A673 (cell line): ENCODE results near the gene DLG2. TPM values are rescaled to one million over a fixed set of nuclear protein-coding genes. Genes with fewer than 3 reads are reported as not detected.

Source experiments
- BruUV-seq: library from RNA; stranded (reverse); fragments of 400-500 nt; replicated peaks from 2 replicates; lab custom pipeline; 2021; lab: Mats Ljungman, UMichigan
- CTCF ChIA-PET: fragments of 300-600 bp; sonication (Branson Sonifier 250); formaldehyde crosslinking; loops from one replicate; lab custom pipeline; 2022; ENCODE audit warnings: antibody characterized with exemption; lab: Charles Lee
- POLR2A ChIA-PET: fragments of 300-600 bp; sonication (Branson Sonifier 250); formaldehyde crosslinking; loops from one replicate; lab custom pipeline; 2022; ENCODE audit warnings: antibody characterized with exemption; ENCODE audit not compliant: low non-redundant PET; lab: Charles Lee
- DNase-seq: peaks from one replicate; pipeline ENCODE4 v3.0.0-alpha.2; 2015; ENCODE audit warnings: low spot score
- H3K27ac ChIP-seq: fragments of 200-600 bp; sonication (generic); 2 replicates; pipeline ENCODE4 v1.5.1; 2016; ENCODE audit warnings: mixed run types, low read depth, mild to moderate bottlenecking, mixed read lengths, antibody characterized with exemption, low read length; ENCODE audit not compliant: poor library complexity, severe bottlenecking
- H3K27me3 ChIP-seq: fragments of 200-600 bp; sonication (generic); replicated peaks from 2 replicates; pipeline ENCODE4 v1.6.1; 2017; ENCODE audit warnings: mixed run types, low read depth, mild to moderate bottlenecking, mixed read lengths, antibody characterized with exemption, low read length; ENCODE audit not compliant: insufficient read depth, poor library complexity
- H3K36me3 ChIP-seq: fragments of 200-600 bp; sonication (generic); 2 replicates; pipeline ENCODE4 v1.6.1; 2016; ENCODE audit warnings: mixed run types, mild to moderate bottlenecking, mixed read lengths, antibody characterized with exemption, low read length; ENCODE audit not compliant: insufficient read depth, poor library complexity, severe bottlenecking
- H3K4me1 ChIP-seq: fragments of 200-600 bp; sonication (generic); 2 replicates; pipeline ENCODE4 v1.6.1; 2017; ENCODE audit warnings: mixed run types, mild to moderate bottlenecking, mixed read lengths, antibody characterized with exemption, low read length; ENCODE audit not compliant: insufficient read depth, poor library complexity, severe bottlenecking
- H3K4me3 ChIP-seq: fragments of 200-600 bp; sonication (generic); 2 replicates; pipeline ENCODE4 v1.5.1; 2016; ENCODE audit warnings: low read depth, mixed run types, mild to moderate bottlenecking, mixed read lengths, low read length; ENCODE audit not compliant: poor library complexity, severe bottlenecking
- H3K9me3 ChIP-seq: fragments of 200-600 bp; sonication (generic); 2 replicates; pipeline ENCODE4 v1.6.1; 2016; ENCODE audit warnings: mixed run types, low read depth, mild to moderate bottlenecking, mixed read lengths, antibody characterized with exemption, low read length; ENCODE audit not compliant: poor library complexity, severe bottlenecking
- EZH2 ChIP-seq: fragments of 200-600 bp; sonication (generic); IDR thresholded peaks from 2 replicates; pipeline ENCODE4 v1.6.1; 2017; ENCODE audit warnings: borderline replicate concordance, low read depth, mild to moderate bottlenecking, mixed read lengths, antibody characterized with exemption, low read length; ENCODE audit not compliant: poor library complexity, severe bottlenecking
- intact Hi-C: fragments of 100-400 bp; cut with micrococcal nuclease; formaldehyde crosslinking; loops from one replicate; pipeline ENCODE4 v1.10.0; 2022; ENCODE audit not compliant: unreplicated experiment
- total RNA-seq: library from RNA; stranded (reverse); gene quantifications from 2 replicates; pipeline ENCODE4 v1.2.3, GENCODE V29; 2021
- TF ChIP-seq, protein P1 (sequence below): fragments of 300-800, 200-600 bp; sonication (generic); conservative IDR thresholded peaks from 2 replicates; pipeline ENCODE4 v1.5.1; 2017; ENCODE audit warnings: low read depth, mild to moderate bottlenecking, antibody characterized with exemption, low read length, moderate library complexity, mixed read lengths

The DLG2 gene
- total RNA-seq, 1 experiment from 2014 or later: 277 TPM

DNA sequence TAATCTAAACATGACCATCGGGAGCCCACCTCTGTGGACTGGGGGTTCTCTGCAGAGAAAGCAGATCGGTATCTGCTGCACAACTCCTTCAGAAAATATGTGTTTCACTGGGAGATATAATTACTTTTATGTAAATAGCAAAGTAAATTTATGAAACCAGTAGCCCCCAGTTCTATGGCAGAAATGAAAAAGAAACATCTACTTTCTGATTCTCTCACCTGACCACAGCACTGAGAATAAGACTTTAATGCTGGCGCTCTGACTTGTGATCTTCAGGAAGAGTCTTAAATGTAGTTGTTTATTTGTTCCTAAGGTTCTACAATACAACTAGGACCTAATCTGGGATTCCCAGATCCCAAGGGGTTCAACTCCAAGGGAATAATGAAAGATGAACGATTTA lies 518.0 kb downstream of the DLG2 start:
- CTCF ChIA-PET: no interaction called here
- POLR2A ChIA-PET: no interaction called here

DNA sequence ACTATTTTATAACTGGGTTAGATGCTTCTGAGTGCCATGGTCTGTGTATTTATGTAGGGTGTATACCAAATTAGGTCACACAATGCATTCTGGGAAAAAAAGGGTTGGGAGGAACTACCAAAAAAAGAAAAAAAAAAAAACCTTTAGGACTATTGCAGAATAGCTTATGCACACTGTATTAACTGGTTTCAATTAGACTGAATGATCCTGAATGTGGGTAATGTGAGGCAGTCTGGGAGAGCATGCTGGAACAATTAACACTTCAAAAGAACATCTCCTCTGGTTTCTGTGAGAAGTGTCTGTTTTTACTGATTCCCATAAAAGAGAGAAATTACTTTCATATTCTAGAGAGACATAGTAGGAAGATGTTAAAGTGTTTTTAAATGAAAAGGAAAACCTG lies 521.3 kb downstream of the DLG2 start:
- no peak for DNase-seq
- Histone ChIP-seq H3K36me3 (no peaks in the 10 kb centered on the region), H3K27ac (no peak overlapping the region), H3K27me3 (no peaks in the 10 kb centered on the region), H3K9me3 (no peaks in the 10 kb centered on the region), H3K4me3 (no peak overlapping the region), H3K4me1 (no peaks in the 10 kb centered on the region)
- TF ChIP-seq, protein P1, sequence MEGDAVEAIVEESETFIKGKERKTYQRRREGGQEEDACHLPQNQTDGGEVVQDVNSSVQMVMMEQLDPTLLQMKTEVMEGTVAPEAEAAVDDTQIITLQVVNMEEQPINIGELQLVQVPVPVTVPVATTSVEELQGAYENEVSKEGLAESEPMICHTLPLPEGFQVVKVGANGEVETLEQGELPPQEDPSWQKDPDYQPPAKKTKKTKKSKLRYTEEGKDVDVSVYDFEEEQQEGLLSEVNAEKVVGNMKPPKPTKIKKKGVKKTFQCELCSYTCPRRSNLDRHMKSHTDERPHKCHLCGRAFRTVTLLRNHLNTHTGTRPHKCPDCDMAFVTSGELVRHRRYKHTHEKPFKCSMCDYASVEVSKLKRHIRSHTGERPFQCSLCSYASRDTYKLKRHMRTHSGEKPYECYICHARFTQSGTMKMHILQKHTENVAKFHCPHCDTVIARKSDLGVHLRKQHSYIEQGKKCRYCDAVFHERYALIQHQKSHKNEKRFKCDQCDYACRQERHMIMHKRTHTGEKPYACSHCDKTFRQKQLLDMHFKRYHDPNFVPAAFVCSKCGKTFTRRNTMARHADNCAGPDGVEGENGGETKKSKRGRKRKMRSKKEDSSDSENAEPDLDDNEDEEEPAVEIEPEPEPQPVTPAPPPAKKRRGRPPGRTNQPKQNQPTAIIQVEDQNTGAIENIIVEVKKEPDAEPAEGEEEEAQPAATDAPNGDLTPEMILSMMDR: no peak
- TF ChIP-seq EZH2: no peak
- intact Hi-C loops: no loop called here
- POLR2A ChIA-PET: no interaction called here
- no TSS peak for BruUV-seq
- CTCF ChIA-PET: no interaction called here

More for the DNA sequence above, 518.0 kb downstream of the DLG2 start:
- Histone ChIP-seq H3K4me1 (no peaks in the 10 kb centered on the region), H3K36me3 (no peaks in the 10 kb centered on the region), H3K27ac (no peak overlapping the region), H3K27me3 (no peaks in the 10 kb centered on the region), H3K9me3 (no peaks in the 10 kb centered on the region), H3K4me3 (no peak overlapping the region)
- intact Hi-C loops: no loop called here
- no peak for DNase-seq
- no TSS peak for BruUV-seq
- TF ChIP-seq, protein P1: no peak
- no peak for TF ChIP-seq EZH2

DNA sequence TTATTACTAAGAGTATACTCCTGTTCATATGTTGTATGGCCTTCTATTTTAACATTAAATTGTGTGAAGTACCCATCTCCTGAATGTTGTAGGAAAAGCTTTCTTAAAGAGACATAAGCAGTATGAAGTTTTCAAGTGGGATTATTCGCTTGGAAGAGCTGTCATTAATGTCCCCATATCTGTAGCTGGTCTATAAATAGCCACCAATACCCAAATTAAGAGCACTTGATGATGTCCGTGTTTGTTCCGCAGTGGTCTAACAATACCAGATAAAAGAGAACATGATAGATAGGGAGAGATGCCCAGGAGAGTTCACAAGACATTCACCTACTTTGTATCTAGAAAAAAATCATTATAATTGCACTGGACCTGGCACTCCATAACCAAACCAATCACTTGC lies 527.6 kb downstream of the DLG2 start:
- no peaks in the 10 kb centered on the region for H3K9me3 ChIP-seq
- CTCF ChIA-PET: no interaction called here
- POLR2A ChIA-PET: no interaction called here
- no peak for DNase-seq
- no peaks in the 10 kb centered on the region for H3K36me3 ChIP-seq
- no peak overlapping the region for H3K4me3 ChIP-seq
- BruUV-seq: no TSS peak
- TF ChIP-seq, protein P1: no peak
- no peak for TF ChIP-seq EZH2
- H3K27me3 ChIP-seq: no peaks in the 10 kb centered on the region
- intact Hi-C loops: no loop called here
- no peak overlapping the region for H3K27ac ChIP-seq
- H3K4me1 ChIP-seq: no peaks in the 10 kb centered on the region
